ENCODE results near the gene MAPK8IP1. TPM values are rescaled to one million over a fixed set of nuclear protein-coding genes. Genes with fewer than 3 reads are reported as not detected.
"Not testable (repeated sequence)": the region's sequence is repeated elsewhere in the genome, so short reads cannot be mapped to it uniquely, and the experiment has no call there.

The MAPK8IP1 gene
- polyA plus RNA-seq, 4 donors, result 9.3 to 15.3 (median 13.1) TPM

DNA sequence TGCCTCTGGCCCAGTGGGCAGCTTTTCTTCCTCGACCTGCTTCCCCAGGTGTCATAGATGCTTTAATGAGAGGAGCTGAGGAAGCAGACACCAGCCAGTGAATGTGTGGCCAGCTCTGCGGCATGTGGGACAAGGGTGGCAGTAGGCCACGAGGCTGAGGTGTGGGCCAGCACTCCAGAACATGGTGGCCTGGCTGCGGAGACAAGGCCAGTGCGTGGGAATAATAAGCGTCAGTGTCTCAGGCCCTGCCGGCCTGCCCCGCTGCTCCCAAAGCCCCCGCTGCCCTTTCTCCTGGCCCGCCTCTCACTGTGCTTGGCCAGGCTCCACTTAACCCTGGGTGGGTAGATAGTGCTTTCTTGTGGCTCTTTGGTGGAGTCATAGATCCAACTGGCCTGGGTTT is 2.1 kb downstream of the MAPK8IP1 start:
- DNase-seq (ENCODE audit: low read depth in 4 of 4, low spot score in 2 of 4), result no peak

DNA sequence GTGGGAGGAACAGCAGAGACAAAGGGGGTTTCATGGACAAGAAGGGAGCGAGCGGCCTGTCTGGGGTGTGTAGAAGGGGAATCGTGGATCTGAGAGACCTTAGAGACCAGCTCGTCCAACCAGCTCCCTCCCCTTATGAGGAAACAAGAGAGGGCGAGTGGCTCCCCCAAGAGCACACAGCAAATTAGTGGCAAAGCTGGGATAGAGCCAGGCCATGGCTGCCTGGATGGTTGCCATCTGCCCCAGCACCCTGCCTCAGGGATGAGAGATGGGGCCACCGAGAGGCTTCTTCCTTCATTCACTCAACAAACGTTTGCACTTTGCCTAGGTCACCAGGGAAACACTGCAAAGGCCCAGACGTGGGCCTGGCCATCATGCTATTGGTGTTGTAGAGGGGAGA is 4.1 kb downstream of the MAPK8IP1 start:
- no peak for DNase-seq (ENCODE audit: low read depth in 4 of 4, low spot score in 2 of 4)

DNA sequence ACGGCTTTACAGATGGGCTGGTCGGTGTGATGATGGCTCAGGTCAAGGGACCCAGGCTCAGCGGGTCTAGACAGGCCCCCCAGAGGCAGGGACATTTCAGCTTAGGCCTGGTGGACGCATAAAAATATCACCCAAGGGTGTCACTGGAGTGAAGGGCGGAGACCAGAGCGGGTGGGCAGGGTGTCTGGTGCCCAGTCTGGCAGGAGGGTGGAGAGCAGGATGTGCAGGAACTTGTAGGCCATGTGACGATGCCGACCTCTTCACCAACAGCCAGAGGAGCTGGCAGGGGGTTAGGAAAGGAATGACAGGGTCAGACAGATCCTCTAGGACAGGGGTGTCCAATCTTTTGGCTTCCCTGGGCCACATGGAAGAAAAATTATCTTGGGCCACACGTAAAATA is 4.5 kb downstream of the MAPK8IP1 start:
- DNase-seq (ENCODE audit: low read depth in 4 of 4, low spot score in 2 of 4), result no peak

DNA sequence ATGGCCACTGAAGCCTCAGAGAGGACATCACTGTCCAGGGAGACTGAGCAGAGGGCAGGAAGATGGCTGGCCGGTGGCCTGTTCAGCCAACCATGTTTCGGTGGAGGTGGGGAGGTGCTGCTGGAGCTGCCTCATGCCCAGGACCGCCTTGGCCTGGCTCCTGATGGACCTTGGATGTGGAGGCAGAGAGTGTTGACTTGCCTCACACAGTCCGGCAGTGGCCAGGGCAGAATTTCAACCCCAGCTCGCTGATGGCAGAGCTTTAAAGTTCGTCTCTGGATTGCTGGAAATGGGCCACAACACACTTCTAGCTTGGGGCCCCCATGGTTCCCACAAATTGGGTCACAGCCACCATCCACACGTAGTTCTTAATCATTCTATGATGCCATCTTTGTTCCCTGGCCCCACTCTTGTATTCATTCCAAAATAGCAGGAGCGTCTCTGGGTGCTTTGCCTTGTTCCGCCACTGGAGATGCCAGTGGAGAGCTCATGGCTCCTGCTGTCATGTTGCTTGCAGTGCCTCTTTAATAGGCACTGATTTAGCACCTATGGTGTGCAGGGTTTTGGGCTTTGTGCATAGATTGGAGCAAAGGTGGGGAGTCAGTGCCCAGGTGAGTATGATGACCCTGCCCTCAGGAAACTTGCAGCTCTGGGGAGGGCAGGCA is 5.6 kb downstream of the MAPK8IP1 start:
- DNase-seq (ENCODE audit: low read depth in 4 of 4, low spot score in 2 of 4), result no peak

DNA sequence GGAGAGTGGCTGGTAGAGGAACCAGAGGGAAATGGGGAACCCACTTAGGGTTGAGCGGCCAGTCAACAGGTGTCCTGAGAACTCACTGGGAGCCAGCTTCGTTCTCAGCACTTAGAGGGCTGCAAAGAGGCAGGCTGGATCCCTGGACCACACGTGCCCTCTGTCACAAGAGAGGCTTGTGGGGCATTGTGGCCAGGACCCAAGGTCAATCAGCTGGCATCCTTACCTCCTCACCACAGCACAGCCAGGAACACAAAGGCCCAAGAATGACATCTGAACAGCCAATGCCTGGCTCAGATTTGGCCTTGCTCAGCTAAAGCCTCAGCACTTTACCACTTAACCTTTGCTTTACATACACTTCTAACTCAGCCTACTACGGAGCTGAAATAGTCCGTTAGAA is 7.4 kb downstream of the MAPK8IP1 start:
- no peak for DNase-seq (ENCODE audit: low read depth in 4 of 4, low spot score in 2 of 4)

DNA sequence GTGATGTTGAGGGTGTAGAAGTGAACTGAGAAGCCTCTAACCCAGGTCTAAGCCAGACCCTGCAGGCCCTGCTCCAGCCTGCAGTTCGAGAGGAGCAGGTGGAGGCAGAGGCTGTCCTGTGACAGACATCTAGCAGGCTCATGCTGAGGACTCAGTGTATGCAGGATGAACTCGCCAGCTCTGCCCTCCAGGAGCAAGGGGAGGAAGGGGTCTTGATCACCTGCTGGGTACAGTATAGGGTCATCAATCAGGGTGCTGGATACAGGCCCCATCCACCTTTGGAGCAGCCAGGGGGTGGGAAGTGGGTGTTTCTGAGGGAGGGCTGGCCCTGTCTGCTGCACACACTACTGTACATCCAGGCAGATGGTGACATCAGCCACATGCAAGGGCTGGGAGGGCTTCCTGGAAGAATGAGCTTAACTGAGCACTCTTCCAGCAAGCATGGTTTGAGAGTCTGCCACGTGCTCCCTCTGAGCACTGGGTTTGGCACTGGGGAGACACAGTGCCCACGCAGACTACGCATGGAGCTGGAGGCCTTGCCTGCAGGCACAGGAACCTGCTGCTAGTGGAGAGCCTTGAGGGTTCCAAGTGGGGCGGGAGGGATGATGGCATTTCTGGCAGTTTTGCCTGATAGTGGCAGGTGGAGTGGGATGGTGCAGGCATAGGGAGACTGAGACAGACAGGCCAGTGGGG is 9.2 kb downstream of the MAPK8IP1 start:
- DNase-seq (ENCODE audit: low read depth in 4 of 4, low spot score in 2 of 4), result no peak

DNA sequence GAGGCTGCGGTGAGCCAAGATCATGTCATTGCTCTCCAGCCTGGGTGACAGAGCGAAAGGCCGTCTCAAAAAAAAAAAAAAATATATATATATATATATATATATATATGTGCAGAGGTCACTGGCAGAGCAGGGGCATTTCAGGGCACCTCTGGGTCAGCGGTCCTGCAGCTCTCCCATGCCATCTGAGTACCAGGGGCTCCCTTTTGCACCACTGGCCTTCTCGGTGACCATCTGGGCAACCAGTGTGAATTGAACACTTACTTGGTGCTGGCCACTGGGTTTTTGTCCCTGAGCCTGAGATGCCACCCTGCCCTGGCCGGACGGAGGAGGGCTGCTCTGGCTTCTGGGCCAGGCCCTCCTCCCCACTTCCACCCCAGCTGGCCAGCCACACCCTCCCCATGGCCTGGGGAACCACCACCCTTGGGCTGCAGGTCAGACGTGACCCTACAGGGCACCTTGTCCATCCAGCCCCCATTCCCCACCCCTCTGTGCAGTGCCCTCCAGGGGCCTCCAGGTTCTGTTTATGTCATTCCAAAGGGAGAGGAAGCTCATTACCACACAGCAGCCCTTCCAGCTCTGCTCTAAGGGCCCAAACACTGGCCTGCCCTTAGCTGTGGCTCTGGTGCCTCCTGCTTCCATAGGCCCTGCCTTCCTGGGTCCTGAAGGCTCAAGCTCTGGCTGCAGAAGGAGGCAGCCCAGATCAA is 10.3 kb downstream of the MAPK8IP1 start:
- no peak for DNase-seq (ENCODE audit: low read depth in 4 of 4, low spot score in 2 of 4)

DNA sequence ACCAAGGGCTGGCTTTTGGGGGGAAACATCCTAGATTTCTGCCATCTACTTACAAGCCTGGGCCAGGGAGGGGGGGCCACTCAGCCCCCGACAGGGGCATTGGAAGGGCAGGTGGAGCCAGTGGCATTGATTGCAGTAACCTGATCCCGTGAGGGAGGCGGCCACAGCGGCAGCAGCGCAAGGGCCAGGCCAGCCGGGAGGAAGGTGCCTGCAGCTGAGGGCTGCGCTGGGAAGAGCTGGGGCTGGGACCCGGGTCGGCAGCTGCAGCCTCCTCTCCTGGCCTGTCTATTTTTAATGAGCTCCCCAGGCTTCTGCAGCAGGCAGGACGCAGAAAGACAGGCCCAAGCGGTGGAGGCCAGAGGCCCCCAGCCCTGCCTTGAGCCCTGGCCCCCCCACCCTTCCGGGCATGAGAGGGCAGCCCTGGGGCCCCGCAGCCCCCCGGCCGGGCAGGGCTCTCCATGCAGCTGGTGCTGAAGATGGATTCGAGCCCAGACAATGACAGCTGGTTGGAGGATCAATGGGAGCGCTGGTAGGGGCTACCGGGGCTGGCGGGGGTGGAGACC is 11.1 kb downstream of the MAPK8IP1 start:
- peak in 2 of 4 donors; percentile 36 to 53 for DNase-seq (ENCODE audit: low read depth in 4 of 4, low spot score in 2 of 4)

DNA sequence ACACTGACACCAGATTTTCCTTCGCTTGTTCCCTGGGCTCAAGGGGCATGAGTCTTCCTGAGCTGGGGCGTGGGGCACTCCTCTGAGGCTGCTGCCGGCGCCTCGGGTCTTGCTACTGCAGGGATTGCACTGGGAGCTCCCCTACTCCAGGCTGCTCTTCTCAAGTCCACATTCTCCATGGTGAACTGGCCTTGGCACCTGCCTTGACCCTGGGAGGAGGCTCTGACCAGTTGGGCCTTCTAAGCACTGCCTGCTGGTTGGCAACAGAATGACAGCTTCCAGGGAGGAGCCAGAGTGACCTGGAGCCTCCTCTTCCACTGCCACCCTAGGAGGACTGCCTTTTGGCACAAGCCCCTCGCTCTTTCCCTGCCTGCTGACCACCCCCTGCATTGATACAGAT is 12.1 kb downstream of the MAPK8IP1 start:
- no peak for DNase-seq (ENCODE audit: low read depth in 4 of 4, low spot score in 2 of 4)

DNA sequence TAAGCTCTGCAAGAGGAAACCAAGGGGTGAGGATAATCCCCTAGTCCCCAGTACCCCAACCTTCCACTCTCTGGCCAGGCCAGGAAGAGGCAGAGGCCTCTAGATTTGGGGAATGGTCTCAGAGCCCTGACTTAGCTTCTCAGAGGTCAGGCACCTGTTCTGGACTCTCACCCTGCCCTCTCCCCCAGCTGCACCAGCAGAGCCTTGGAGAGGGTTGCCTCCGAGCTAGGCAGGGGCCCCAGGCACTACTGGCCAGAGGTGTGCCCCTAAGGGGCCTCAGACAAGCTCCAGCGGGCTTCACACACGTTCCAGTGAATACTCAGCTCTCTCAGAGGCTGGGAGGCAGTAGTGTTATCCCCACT is 13.6 kb downstream of the MAPK8IP1 start:
- no peak for DNase-seq (ENCODE audit: low read depth in 4 of 4, low spot score in 2 of 4)

DNA sequence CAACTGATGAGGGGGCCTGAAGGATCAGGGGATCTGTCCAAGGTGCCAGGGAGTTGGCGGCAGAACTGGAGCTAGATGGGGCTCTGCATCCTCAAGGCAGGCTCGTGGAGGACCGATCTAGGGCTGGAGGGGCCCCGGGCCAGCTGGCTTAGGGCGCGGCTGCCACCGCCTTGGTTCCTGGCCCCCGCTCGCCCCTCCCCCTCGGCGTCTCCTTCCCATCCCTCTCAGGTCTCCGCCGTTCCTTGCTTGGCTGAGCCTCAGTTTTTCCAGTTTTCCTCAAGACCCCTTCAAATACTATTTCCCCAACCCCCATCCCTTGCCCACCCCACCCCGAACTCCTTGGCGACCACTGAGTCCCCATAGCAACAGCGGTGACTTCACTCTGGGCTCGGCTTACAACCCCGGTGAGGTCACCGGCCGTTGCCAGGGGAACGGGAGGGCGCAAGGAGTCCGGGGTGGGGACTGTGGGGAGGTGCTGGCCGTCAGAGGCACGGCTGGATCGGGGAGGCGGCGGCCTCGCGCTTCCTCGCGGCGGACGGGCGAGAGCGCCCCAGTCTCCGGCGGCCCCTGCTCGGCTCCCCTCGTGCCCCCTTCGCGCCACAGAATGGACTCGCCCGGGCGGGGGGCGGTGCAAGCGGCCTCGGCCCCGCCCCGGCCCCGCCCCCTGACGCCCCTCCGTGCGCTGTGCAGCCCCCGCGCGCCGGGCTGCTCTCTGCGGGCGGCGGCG is 14.2 kb downstream of the MAPK8IP1 start:
- DNase-seq (ENCODE audit: low read depth in 4 of 4, low spot score in 2 of 4), result peak in 3 of 4 donors; percentile 59 to 80 (median 78)

DNA sequence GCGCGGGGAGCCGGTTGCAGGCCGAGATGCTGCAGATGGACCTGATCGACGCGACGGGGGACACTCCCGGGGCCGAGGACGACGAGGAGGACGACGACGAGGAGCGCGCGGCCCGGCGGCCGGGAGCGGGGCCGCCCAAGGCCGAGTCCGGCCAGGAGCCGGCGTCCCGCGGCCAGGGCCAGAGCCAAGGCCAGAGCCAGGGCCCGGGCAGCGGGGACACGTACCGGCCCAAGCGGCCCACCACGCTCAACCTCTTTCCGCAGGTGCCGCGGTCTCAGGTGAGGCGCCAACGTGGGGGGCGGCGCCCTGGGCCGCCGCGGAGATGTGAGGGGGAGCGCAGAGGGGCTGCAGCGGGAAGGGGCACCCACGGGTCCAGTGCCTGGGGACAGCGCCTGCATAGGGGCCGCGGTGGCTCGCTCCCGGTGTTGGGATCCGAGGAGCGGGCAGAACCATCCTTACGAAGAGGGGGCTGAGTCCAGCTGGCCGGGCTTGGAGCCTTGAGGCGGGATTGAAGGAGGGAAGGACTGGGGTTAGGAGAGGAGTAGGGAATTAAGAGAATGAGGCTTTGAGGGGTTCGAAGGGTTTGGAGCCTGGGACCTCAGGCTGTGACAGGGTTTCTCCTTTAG is 14.8 kb downstream of the MAPK8IP1 start:
- not testable (repeated sequence) for DNase-seq (ENCODE audit: low read depth in 4 of 4, low spot score in 2 of 4)

DNA sequence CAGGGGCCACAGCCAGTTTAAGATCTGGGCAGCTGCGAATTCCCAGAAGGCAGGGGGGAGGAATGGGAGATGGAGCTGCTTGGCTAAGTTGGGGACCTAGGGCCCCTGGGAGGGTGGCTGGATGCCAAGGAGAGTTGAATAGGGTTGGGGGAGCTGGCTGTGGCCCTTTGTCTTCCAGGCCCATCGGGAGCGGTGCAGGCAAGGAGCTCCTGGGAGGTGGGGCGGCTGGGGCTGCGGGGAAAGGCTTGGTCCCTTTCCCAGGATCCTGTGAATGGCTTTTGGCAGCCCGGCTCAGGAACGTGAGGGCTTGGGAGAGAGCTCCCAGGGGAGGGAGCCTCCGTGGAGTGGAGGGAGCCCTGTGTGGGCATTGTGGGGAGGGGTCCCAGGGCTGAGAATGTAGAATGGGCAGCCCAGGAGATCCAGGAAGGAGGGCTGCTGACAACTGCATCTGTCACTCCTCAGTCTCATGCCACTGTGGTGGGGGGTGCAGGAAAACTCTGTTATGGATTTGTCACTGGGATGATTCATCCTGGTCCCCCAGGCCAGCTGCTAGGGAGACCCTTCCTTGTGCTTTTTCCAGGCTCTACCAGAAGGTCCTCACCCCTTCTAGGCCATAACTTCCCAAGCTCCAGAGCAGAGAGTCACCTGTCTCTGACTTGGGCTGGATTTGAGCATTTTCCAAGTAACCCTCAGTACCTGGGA is 15.6 kb downstream of the MAPK8IP1 start:
- DNase-seq (ENCODE audit: low read depth in 4 of 4, low spot score in 2 of 4), result no peak

DNA sequence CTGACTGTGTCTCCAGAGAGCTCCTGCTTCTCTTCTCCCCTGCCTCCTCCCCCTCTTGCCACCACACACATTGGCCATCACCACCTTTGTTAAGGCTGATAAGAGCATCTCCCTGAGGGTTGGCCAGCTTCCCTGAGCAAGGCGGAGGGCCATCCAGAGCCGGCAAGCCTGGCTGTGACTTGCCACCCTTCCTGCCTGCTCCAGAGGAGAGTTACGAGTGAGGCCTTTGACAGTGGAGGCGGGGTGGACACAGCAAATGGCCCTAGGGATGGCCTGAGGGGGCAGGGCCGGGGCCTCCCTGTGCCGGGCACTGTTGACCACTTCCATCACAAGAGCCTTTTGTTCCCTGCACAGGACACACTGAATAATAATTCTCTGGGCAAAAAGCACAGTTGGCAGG is 16.2 kb downstream of the MAPK8IP1 start:
- DNase-seq (ENCODE audit: low read depth in 4 of 4, low spot score in 2 of 4), result no peak

DNA sequence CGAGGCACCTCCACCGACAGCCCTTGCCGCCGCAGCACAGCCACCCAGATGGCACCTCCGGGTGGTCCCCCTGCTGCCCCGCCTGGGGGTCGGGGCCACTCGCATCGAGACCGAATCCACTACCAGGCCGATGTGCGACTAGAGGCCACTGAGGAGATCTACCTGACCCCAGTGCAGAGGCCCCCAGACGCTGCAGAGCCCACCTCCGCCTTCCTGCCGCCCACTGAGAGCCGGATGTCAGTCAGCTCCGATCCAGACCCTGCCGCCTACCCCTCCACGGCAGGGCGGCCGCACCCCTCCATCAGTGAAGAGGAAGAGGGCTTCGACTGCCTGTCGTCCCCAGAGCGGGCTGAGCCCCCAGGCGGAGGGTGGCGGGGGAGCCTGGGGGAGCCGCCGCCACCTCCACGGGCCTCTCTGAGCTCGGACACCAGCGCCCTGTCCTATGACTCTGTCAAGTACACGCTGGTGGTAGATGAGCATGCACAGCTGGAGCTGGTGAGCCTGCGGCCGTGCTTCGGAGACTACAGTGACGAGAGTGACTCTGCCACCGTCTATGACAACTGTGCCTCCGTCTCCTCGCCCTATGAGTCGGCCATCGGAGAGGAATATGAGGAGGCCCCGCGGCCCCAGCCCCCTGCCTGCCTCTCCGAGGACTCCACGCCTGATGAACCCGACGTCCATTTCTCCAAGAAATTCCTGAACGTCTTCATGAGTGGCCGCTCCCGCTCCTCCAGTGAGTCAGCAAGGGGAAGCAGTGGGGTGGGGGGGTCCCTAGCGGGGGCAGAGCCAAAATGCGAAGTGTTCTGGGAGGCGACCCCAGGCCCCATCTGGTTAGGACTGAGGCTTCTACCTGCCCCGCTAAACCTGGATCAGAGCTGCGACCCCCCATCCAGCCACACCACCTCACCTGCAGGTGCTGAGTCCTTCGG is 17.3 kb downstream of the MAPK8IP1 start:
- no peak for DNase-seq (ENCODE audit: low read depth in 4 of 4, low spot score in 2 of 4)

DNA sequence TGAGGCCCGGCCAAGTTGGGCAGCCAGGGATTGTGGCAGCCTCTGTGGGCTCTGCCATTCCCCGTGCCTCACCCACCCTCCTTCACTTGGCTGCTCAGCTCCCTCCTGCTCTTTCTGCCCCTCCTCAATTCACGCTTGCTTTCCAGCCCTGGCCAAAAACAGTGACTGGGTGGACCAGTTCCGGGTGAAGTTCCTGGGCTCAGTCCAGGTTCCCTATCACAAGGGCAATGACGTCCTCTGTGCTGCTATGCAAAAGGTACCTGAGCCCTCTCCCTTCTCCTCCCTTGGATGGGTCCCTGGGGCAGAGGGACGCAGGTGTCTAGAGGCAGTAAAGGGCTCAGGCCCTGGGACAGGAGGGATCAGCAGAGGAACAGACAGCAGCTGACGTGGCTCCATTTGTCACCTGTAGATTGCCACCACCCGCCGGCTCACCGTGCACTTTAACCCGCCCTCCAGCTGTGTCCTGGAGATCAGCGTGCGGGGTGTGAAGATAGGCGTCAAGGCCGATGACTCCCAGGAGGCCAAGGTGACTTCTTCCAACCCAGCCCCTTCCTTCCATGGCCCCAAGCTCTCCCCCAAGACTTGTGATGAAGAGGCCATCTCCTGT is 19.0 kb downstream of the MAPK8IP1 start:
- DNase-seq (ENCODE audit: low read depth in 4 of 4, low spot score in 2 of 4), result no peak

DNA sequence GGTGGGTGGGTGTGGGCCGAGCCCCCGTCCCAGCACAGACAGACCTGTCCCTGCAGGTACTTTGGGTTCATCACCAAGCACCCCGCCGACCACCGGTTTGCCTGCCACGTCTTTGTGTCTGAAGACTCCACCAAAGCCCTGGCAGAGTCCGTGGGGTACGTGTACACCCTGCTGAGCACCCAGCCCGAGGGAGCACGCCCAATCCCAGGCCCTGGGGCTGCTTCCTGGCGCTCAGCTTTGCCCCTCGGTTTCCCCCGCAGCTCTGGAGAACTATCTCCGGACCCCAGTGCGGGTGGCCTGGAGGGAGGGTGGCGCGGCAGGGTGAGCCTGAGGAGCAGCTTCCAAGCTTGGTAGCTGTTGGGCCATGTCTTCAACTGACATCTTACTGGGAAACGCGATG is 19.6 kb downstream of the MAPK8IP1 start:
- no peak for DNase-seq (ENCODE audit: low read depth in 4 of 4, low spot score in 2 of 4)

DNA sequence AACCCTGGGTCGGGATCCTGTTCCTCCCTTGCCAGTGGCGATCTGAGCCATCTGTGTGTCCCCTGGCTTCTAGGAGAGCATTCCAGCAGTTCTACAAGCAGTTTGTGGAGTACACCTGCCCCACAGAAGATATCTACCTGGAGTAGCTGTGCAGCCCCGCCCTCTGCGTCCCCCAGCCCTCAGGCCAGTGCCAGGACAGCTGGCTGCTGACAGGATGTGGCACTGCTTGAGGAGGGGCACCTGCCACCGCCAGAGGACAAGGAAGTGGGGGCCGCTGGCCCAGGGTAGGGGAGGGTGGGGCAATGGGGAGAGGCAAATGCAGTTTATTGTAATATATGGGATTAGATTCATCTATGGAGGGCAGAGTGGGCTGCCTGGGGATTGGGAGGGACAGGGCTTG is 20.1 kb downstream of the MAPK8IP1 start:
- DNase-seq (ENCODE audit: low read depth in 4 of 4, low spot score in 2 of 4), result not testable (repeated sequence)
